Measurements from ENCODE around the gene ZMIZ1.

Gene ZMIZ1

GRCh38 chr10:79232864-79233263 lies 164.1 kb downstream of the ZMIZ1 start:
- no peak overlapping the region for H3K4me3 ChIP-seq (ENCODE audit: low read depth in 1 of 2, low read length in 1 of 2)
- no peaks in the 10 kb centered on the region for H3K9me3 ChIP-seq
- TF ChIP-seq CTCF (IDR thresholded peaks at IDR 0.05) = no peak
- H3K27ac ChIP-seq = no peak overlapping the region
- H3K36me3 ChIP-seq = no peaks in the 10 kb centered on the region
- no peaks in the 10 kb centered on the region for H3K27me3 ChIP-seq
- H3K4me1 ChIP-seq (ENCODE audit: control insufficient read depth in 1 of 2, insufficient read depth in 1 of 2, low read depth in 1 of 2, low read length in 1 of 2) = peaks cover 2 to 5% of the 10 kb centered on the region in 2 experiments

GRCh38 chr10:79234391-79235315 lies 165.9 kb downstream of the ZMIZ1 start:
- Histone ChIP-seq H3K4me1 (ENCODE audit: control insufficient read depth in 1 of 2, insufficient read depth in 1 of 2, low read depth in 1 of 2, low read length in 1 of 2) (peaks cover 8 to 15% of the 10 kb centered on the region in 2 experiments), H3K4me3 (ENCODE audit: low read depth in 1 of 2, low read length in 1 of 2) (no peak overlapping the region), H3K27ac (no peak overlapping the region), H3K27me3 (no peaks in the 10 kb centered on the region), H3K36me3 (no peaks in the 10 kb centered on the region), H3K9me3 (no peaks in the 10 kb centered on the region)
- no peak for TF ChIP-seq CTCF (IDR thresholded peaks at IDR 0.05)

GRCh38 chr10:79235765-79236432 lies 167.1 kb downstream of the ZMIZ1 start:
- Histone ChIP-seq H3K36me3 (no peaks in the 10 kb centered on the region), H3K27me3 (no peaks in the 10 kb centered on the region), H3K27ac (no peak overlapping the region), H3K4me1 (ENCODE audit: control insufficient read depth in 1 of 2, insufficient read depth in 1 of 2, low read depth in 1 of 2, low read length in 1 of 2) (peaks cover 11 to 21% of the 10 kb centered on the region in 2 experiments), H3K9me3 (no peaks in the 10 kb centered on the region), H3K4me3 (ENCODE audit: low read depth in 1 of 2, low read length in 1 of 2) (no peak overlapping the region)
- no peak for TF ChIP-seq CTCF (IDR thresholded peaks at IDR 0.05)

GRCh38 chr10:79236433-79236765 lies 167.6 kb downstream of the ZMIZ1 start:
- H3K27me3 ChIP-seq = no peaks in the 10 kb centered on the region
- H3K4me3 ChIP-seq (ENCODE audit: low read depth in 1 of 2, low read length in 1 of 2) = no peak overlapping the region
- peaks cover 16 to 26% of the 10 kb centered on the region in 2 experiments for H3K4me1 ChIP-seq (ENCODE audit: control insufficient read depth in 1 of 2, insufficient read depth in 1 of 2, low read depth in 1 of 2, low read length in 1 of 2)
- no peak for TF ChIP-seq CTCF (IDR thresholded peaks at IDR 0.05)
- no peaks in the 10 kb centered on the region for H3K36me3 ChIP-seq
- no peaks in the 10 kb centered on the region for H3K9me3 ChIP-seq
- H3K27ac ChIP-seq = no peak overlapping the region

GRCh38 chr10:79237454-79238157 lies 168.8 kb downstream of the ZMIZ1 start:
- TF ChIP-seq CTCF (IDR thresholded peaks at IDR 0.05) = no peak
- Histone ChIP-seq H3K4me3 (ENCODE audit: low read depth in 1 of 2, low read length in 1 of 2) (no peak overlapping the region), H3K4me1 (ENCODE audit: control insufficient read depth in 1 of 2, insufficient read depth in 1 of 2, low read depth in 1 of 2, low read length in 1 of 2) (peaks cover 27 to 34% of the 10 kb centered on the region in 2 experiments)

More at GRCh38 chr10:79237454-79238157, 168.8 kb downstream of the ZMIZ1 start:
- Histone ChIP-seq H3K36me3 (no peaks in the 10 kb centered on the region), H3K27ac (peak overlapping the region; percentile 5), H3K9me3 (no peaks in the 10 kb centered on the region), H3K27me3 (no peaks in the 10 kb centered on the region)

Measured in neutrophil (primary cell).